SK-N-SH (cell line): Measurements from ENCODE around the gene PTN. TPM values are rescaled to one million over a fixed set of nuclear protein-coding genes. Genes with fewer than 3 reads are reported as not detected.

Experiments
- CTCF ChIA-PET: fragments of 300-600, 350-600 bp; formaldehyde crosslinking; extraction: SDS; loops from one replicate; lab custom pipeline; 2021; lab: Yijun Ruan, JAX
- POLR2A ChIA-PET: fragments of 350-600 bp; sonication (Branson Sonifier 250); formaldehyde crosslinking; extraction: SDS; loops from one replicate; lab custom pipeline; 2020; ENCODE audit warnings: antibody characterized with exemption, inconsistent platforms; lab: Yijun Ruan, JAX
- DNase-seq: peaks from one replicate; pipeline ENCODE4 v3.0.0; 2012
- H2AFZ ChIP-seq: fragments of 200-600 bp; sonication (generic); 2 replicates; pipeline ENCODE4 v1.8.1; 2016; ENCODE audit warnings: antibody characterized with exemption, mild to moderate bottlenecking, low read depth
- H3F3A ChIP-seq: fragments of 200-600 bp; sonication (generic); replicated peaks from 2 replicates; pipeline ENCODE3; 2016; ENCODE audit warnings: antibody characterized with exemption, mild to moderate bottlenecking; ENCODE audit not compliant: insufficient read depth
- H3K27ac ChIP-seq, 2 experiments: fragments of 200-500 bp in 1 of 2; fragments of 200-600 bp in 1 of 2; sonication (Bioruptor generic) in 1 of 2; sonication (generic), shearing (Covaris generic) in 1 of 2; 2 replicates each; pipeline versions ENCODE4 v1.5.1 to v1.6.1; 2014 to 2016; ENCODE audit warnings: low read depth in 2 of 2, inconsistent platforms in 1 of 2, low read length in 1 of 2, mild to moderate bottlenecking in 1 of 2, mixed read lengths in 1 of 2
- H3K27me3 ChIP-seq: fragments of 200-600 bp; sonication (generic), shearing (Covaris generic); 2 replicates; pipeline ENCODE4 v1.6.1; 2016; ENCODE audit warnings: mixed run types; ENCODE audit not compliant: insufficient read depth
- H3K36me3 ChIP-seq, 2 experiments: fragments of 200-500 bp in 1 of 2; fragments of 200-600 bp in 1 of 2; sonication (Bioruptor generic) in 1 of 2; sonication (generic) in 1 of 2; replicated peaks in 1 of 2; 2 replicates each; pipeline versions ENCODE3 to v1.5.1; 2014 to 2016; ENCODE audit warnings: low read length in 1 of 2, mild to moderate bottlenecking in 1 of 2; ENCODE audit not compliant: insufficient read depth in 2 of 2, control insufficient read depth in 1 of 2
- H3K4me1 ChIP-seq, 2 experiments: fragments of 200-500 bp in 1 of 2; fragments of 200-600 bp in 1 of 2; sonication (Bioruptor generic) in 1 of 2; sonication (generic), shearing (Covaris generic) in 1 of 2; 2 replicates each; pipeline versions ENCODE4 v1.5.1 to v1.6.1; 2014 to 2016; ENCODE audit warnings: low read depth in 1 of 2, low read length in 1 of 2, mixed run types in 1 of 2; ENCODE audit not compliant: insufficient read depth in 2 of 2, control insufficient read depth in 1 of 2
- H3K4me2 ChIP-seq: fragments of 200-600 bp; sonication (generic), shearing (Covaris generic); 2 replicates; pipeline ENCODE4 v1.6.1; 2017; ENCODE audit warnings: mixed run types
- H3K4me3 ChIP-seq, 2 experiments: fragments of 200-500 bp in 1 of 2; fragments of 200-600 bp in 1 of 2; sonication (Bioruptor generic) in 1 of 2; sonication (generic), shearing (Covaris generic) in 1 of 2; 2 replicates each; pipeline versions ENCODE4 v1.5.1 to v1.8.1; 2014 to 2016; ENCODE audit warnings: low read depth in 2 of 2, inconsistent platforms in 1 of 2, low read length in 1 of 2, mild to moderate bottlenecking in 1 of 2, mixed read lengths in 1 of 2, moderate library complexity in 1 of 2
- H3K79me2 ChIP-seq: fragments of 200-600 bp; sonication (generic); 2 replicates; pipeline ENCODE4 v1.8.1; 2017; ENCODE audit warnings: mild to moderate bottlenecking; ENCODE audit not compliant: insufficient read depth
- H3K9ac ChIP-seq: fragments of 200-600 bp; sonication (generic); 2 replicates; pipeline ENCODE4 v1.6.1; 2017; ENCODE audit warnings: mixed run types
- H3K9me2 ChIP-seq: fragments of 200-600 bp; sonication (generic); 2 replicates; pipeline ENCODE4 v1.6.1; 2017; ENCODE audit warnings: mixed run types
- H3K9me3 ChIP-seq: fragments of 200-600 bp; sonication (generic); 2 replicates; pipeline ENCODE4 v1.6.1; 2017; ENCODE audit warnings: mixed run types, mild to moderate bottlenecking, moderate library complexity
- H4K20me1 ChIP-seq: fragments of 200-600 bp; sonication (generic); 2 replicates; pipeline ENCODE4 v1.6.1; 2017; ENCODE audit warnings: mild to moderate bottlenecking, mixed run types; ENCODE audit not compliant: insufficient read depth
- CHD2 ChIP-seq: fragments of 150-350 bp; IDR thresholded peaks from 2 replicates; pipeline ENCODE4 v1.6.1; 2018; ENCODE audit warnings: low read length; ENCODE audit not compliant: partially characterized antibody
- ELF1 ChIP-seq: IDR thresholded peaks from 2 replicates; pipeline ENCODE4 v1.4.0; 2012
- EZH2phosphoT487 ChIP-seq: fragments of 200-600 bp; sonication (generic); IDR thresholded peaks from 2 replicates; pipeline ENCODE4 v1.6.1; 2017; ENCODE audit warnings: low read depth, mixed run types, mild to moderate bottlenecking, antibody characterized with exemption, moderate library complexity, borderline replicate concordance
- FOSL2 ChIP-seq: IDR thresholded peaks from 2 replicates; pipeline ENCODE4 v1.4.0; 2012; ENCODE audit warnings: low read depth, mild to moderate bottlenecking, moderate library complexity, borderline replicate concordance
- FOXJ3 ChIP-seq: sonication (generic); formaldehyde crosslinking; IDR thresholded peaks from 2 replicates; pipeline ENCODE4 v1.5.1; 2020; ENCODE audit warnings: mild to moderate bottlenecking, missing genetic modification reagents
- FOXM1 ChIP-seq: IDR thresholded peaks from 2 replicates; pipeline ENCODE4 v1.4.0; 2012; ENCODE audit warnings: low read depth, mild to moderate bottlenecking
- GATA2 ChIP-seq: sonication (generic); formaldehyde crosslinking; IDR thresholded peaks from 2 replicates; pipeline ENCODE4 v1.5.0; 2020; ENCODE audit warnings: mild to moderate bottlenecking, missing genetic modification reagents
- IRF3 ChIP-seq: fragments of 150-350 bp; IDR thresholded peaks from 2 replicates; pipeline ENCODE4 v1.6.1; 2016; ENCODE audit warnings: mild to moderate bottlenecking, low read depth, low read length
- MXI1 ChIP-seq: IDR thresholded peaks from 2 replicates; pipeline ENCODE4 v1.6.1; 2012; ENCODE audit warnings: mild to moderate bottlenecking, low read depth, low read length, improper control_type of control experiment
- NFIC ChIP-seq: IDR thresholded peaks from 2 replicates; pipeline ENCODE4 v1.4.0; 2012; ENCODE audit warnings: borderline replicate concordance
- NRF1 ChIP-seq: IDR thresholded peaks from 2 replicates; pipeline ENCODE4 v1.6.1; 2012; ENCODE audit warnings: low read depth, mild to moderate bottlenecking, low read length
- RAD21 ChIP-seq: IDR thresholded peaks from 2 replicates; pipeline ENCODE4 v1.6.1; 2012; ENCODE audit warnings: mild to moderate bottlenecking, low read length
- RXRA ChIP-seq: IDR thresholded peaks from 2 replicates; pipeline ENCODE4 v1.4.0; 2012; ENCODE audit warnings: low read depth, mild to moderate bottlenecking, borderline replicate concordance
- SIN3A ChIP-seq: IDR thresholded peaks from 2 replicates; pipeline ENCODE4 v1.6.1; 2012; ENCODE audit warnings: low read depth, mild to moderate bottlenecking, low read length, moderate library complexity, borderline replicate concordance
- TAF1 ChIP-seq: IDR thresholded peaks from 2 replicates; pipeline ENCODE4 v1.6.1; 2012; ENCODE audit warnings: low read depth, mild to moderate bottlenecking, low read length, moderate library complexity, borderline replicate concordance
- TCF12 ChIP-seq: IDR thresholded peaks from 2 replicates; pipeline ENCODE4 v1.4.0; 2012
- TEAD4 ChIP-seq: IDR thresholded peaks from 2 replicates; pipeline ENCODE4 v1.4.0; 2012; ENCODE audit warnings: mild to moderate bottlenecking, borderline replicate concordance; ENCODE audit not compliant: insufficient read depth
- ZBTB33 ChIP-seq: IDR thresholded peaks from 2 replicates; pipeline ENCODE4 v1.4.0; 2012; ENCODE audit warnings: low read depth, borderline replicate concordance
- WGBS: methylation state at CpG from one replicate; pipeline ENCODE4 v1.1.6; 2017; ENCODE audit warnings: low lambda C conversion rate; 5-methylcytosine and 5-hydroxymethylcytosine counted together
- polyA plus RNA-seq, 3 experiments: library from polyadenylated mRNA; depleted of rRNA; stranded (reverse); fragments of >200 nt; gene quantifications; 2 replicates each; pipeline ENCODE4 v1.2.3, GENCODE V29; 2012
- TF ChIP-seq, protein P1 (sequence below): IDR thresholded peaks from 2 replicates; pipeline ENCODE4 v1.6.1; 2012; ENCODE audit warnings: mild to moderate bottlenecking, low read depth, low read length, moderate library complexity

Gene PTN
- polyA plus RNA-seq, 1 of the 3 experiments (the other 2 are of a cell fraction): 23.7 TPM

DNA sequence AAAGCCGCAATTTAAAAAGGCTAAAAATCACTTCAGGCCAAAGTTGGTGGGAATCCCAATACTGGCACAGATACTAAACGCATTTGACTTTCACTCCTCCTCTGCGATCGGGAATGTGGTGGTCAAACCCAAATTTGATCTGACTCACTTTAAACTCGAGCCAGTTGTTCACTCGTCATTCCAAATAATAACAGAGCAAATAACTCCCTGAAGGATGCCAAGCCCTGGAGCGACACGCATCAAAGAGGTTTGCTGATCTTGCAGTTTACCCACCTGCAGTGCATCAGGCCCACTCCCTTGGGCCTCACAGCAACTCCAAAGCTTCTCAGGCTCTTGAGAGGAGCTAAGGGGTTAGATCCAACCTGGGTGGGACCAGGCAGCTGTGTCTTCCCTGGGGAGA, 12.2 kb downstream of the PTN start:
- H2AFZ ChIP-seq: no peak overlapping the region
- no peak overlapping the region for H3K4me3 ChIP-seq
- no peak overlapping the region for H3K4me2 ChIP-seq
- CTCF ChIA-PET: interaction anchor here (2.2 kb wide), 1 partner anchor 162 kb away, joined by 9 read pairs; no protein-coding TSS in a partner anchor
- H3K9me3 ChIP-seq: no peaks in the 10 kb centered on the region
- H3K27ac ChIP-seq: no peak overlapping the region
- no peaks in the 10 kb centered on the region for H3K9me2 ChIP-seq
- no peaks in the 10 kb centered on the region for H4K20me1 ChIP-seq
- H3K36me3 ChIP-seq: no peaks in the 10 kb centered on the region
- WGBS: 81% methylated on average over 8 of the region's 8 CpGs
- no peak for TF ChIP-seq FOSL2
- no peak for TF ChIP-seq GATA2 (CRISPR knock-in tag)
- TF ChIP-seq ELF1: no peak
- TF ChIP-seq FOXM1: no peak
- no peak for TF ChIP-seq NRF1
- no peak for TF ChIP-seq FOXJ3 (CRISPR knock-in tag)
- no peak for TF ChIP-seq RAD21
- TF ChIP-seq CHD2: no peak
- TF ChIP-seq NFIC: no peak
- TF ChIP-seq TEAD4: no peak
- no peak for TF ChIP-seq TCF12
- TF ChIP-seq IRF3: no peak
- no peak for TF ChIP-seq EZH2phosphoT487
- TF ChIP-seq ZBTB33: no peak
- peaks cover 0 to 6% of the 10 kb centered on the region in 2 experiments; a peak in 2 of 4 replicates for H3K4me1 ChIP-seq
- no peaks in the 10 kb centered on the region for H3F3A ChIP-seq
- POLR2A ChIA-PET: no interaction called here
- no peak overlapping the region for H3K9ac ChIP-seq
- H3K27me3 ChIP-seq: no peaks in the 10 kb centered on the region
- no peaks in the 10 kb centered on the region for H3K79me2 ChIP-seq
- no peak for DNase-seq

DNA sequence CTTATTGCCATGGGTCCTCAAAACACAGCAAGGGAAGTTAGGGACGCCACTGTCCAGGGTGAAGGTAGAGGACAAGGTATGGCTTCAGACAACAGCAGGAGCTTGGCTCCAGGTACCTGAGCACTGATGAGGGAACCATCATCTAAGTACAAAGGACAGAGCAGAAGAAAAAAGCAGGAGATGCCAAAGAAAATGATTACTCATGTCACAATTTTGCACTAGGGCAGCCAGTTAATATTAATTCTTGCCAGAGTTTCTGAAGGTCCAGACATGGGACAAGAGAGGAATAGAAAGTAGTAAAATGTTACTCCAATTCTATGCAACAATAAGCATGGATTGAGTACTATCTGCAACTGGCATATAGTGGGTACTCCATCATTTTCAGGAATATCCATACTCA, 14.1 kb downstream of the PTN start:
- CTCF ChIA-PET: interaction anchor here (1.0 kb wide), 1 partner anchor 160 kb away, joined by 4 read pairs; no protein-coding TSS in a partner anchor
- no peak for TF ChIP-seq TAF1
- TF ChIP-seq MXI1: no peak
- no peak for TF ChIP-seq EZH2phosphoT487
- no peak for TF ChIP-seq RXRA
- TF ChIP-seq SIN3A: no peak
- TF ChIP-seq, protein P1, sequence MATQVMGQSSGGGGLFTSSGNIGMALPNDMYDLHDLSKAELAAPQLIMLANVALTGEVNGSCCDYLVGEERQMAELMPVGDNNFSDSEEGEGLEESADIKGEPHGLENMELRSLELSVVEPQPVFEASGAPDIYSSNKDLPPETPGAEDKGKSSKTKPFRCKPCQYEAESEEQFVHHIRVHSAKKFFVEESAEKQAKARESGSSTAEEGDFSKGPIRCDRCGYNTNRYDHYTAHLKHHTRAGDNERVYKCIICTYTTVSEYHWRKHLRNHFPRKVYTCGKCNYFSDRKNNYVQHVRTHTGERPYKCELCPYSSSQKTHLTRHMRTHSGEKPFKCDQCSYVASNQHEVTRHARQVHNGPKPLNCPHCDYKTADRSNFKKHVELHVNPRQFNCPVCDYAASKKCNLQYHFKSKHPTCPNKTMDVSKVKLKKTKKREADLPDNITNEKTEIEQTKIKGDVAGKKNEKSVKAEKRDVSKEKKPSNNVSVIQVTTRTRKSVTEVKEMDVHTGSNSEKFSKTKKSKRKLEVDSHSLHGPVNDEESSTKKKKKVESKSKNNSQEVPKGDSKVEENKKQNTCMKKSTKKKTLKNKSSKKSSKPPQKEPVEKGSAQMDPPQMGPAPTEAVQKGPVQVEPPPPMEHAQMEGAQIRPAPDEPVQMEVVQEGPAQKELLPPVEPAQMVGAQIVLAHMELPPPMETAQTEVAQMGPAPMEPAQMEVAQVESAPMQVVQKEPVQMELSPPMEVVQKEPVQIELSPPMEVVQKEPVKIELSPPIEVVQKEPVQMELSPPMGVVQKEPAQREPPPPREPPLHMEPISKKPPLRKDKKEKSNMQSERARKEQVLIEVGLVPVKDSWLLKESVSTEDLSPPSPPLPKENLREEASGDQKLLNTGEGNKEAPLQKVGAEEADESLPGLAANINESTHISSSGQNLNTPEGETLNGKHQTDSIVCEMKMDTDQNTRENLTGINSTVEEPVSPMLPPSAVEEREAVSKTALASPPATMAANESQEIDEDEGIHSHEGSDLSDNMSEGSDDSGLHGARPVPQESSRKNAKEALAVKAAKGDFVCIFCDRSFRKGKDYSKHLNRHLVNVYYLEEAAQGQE: no peak
- TF ChIP-seq FOSL2: no peak

More for the DNA sequence above, 14.1 kb downstream of the PTN start:
- Histone ChIP-seq H3K4me1 (peaks cover 0 to 19% of the 10 kb centered on the region in 2 experiments; a peak in 2 of 4 replicates), H3K9ac (no peak overlapping the region), H3K36me3 (no peaks in the 10 kb centered on the region), H3K79me2 (no peaks in the 10 kb centered on the region), H4K20me1 (no peaks in the 10 kb centered on the region), H2AFZ (no peak overlapping the region), H3K27ac (no peak overlapping the region), H3K9me3 (no peaks in the 10 kb centered on the region), H3K4me2 (no peak overlapping the region), H3F3A (no peaks in the 10 kb centered on the region), H3K9me2 (no peaks in the 10 kb centered on the region), H3K27me3 (no peaks in the 10 kb centered on the region), H3K4me3 (no peak overlapping the region)
- POLR2A ChIA-PET: no interaction called here
- 81% methylated on average over 1 of the region's 1 CpG for WGBS
- DNase-seq: no peak
